Activated CD4-positive, CD25-positive, alpha-beta regulatory T cell treated with anti-CD3 and anti-CD28 coated beads, Interleukin-2, amount 50 U/mL, for 16 hours (primary cell): Measurements from ENCODE around the gene GABRB1.

Experiments used
- DNase-seq: peaks from one replicate; pipeline ENCODE4 v3.0.0-alpha.2; 2020; ENCODE audit warnings: low read depth, low spot score

Gene GABRB1

GRCh38 chr4:47213106-47213505 is 181.7 kb downstream of the GABRB1 start:
- no peak for DNase-seq

- DNase-seq, result no peak
Observed at GRCh38 chr4:47213539-47213938, 182.2 kb downstream of the GABRB1 start.

- DNase-seq, result no peak
Observed at GRCh38 chr4:47213971-47214370, 182.6 kb downstream of the GABRB1 start.

- DNase-seq, result no peak
Observed at GRCh38 chr4:47215759-47216158, 184.4 kb downstream of the GABRB1 start.

GRCh38 chr4:47217291-47217690 is 185.9 kb downstream of the GABRB1 start:
- DNase-seq, result no peak

- no peak for DNase-seq
Observed at GRCh38 chr4:47217884-47218283, 186.5 kb downstream of the GABRB1 start.

GRCh38 chr4:47218631-47219030 is 187.3 kb downstream of the GABRB1 start:
- no peak for DNase-seq

GRCh38 chr4:47219586-47219985 is 188.2 kb downstream of the GABRB1 start:
- no peak for DNase-seq

GRCh38 chr4:47221721-47222120 is 190.4 kb downstream of the GABRB1 start:
- no peak for DNase-seq

GRCh38 chr4:47222276-47222675 is 190.9 kb downstream of the GABRB1 start:
- no peak for DNase-seq

GRCh38 chr4:47224361-47224760 is 193.0 kb downstream of the GABRB1 start:
- no peak for DNase-seq

GRCh38 chr4:47235721-47236120 is 204.4 kb downstream of the GABRB1 start:
- no peak for DNase-seq

- no peak for DNase-seq
Observed at GRCh38 chr4:47238667-47239066, 207.3 kb downstream of the GABRB1 start.

- no peak for DNase-seq
Observed at GRCh38 chr4:47239649-47240048, 208.3 kb downstream of the GABRB1 start.

GRCh38 chr4:47251348-47252135 is 220.2 kb downstream of the GABRB1 start:
- no peak for DNase-seq

GRCh38 chr4:47263721-47264120 is 232.4 kb downstream of the GABRB1 start:
- DNase-seq, result no peak

- no peak for DNase-seq
Observed at GRCh38 chr4:47270201-47270888, 239.0 kb downstream of the GABRB1 start.

GRCh38 chr4:47271291-47271690 is 239.9 kb downstream of the GABRB1 start:
- DNase-seq, result no peak

- no peak for DNase-seq
Observed at GRCh38 chr4:47274901-47275300, 243.5 kb downstream of the GABRB1 start.

GRCh38 chr4:47275595-47275994 is 244.2 kb downstream of the GABRB1 start:
- DNase-seq, result no peak

- no peak for DNase-seq
Observed at GRCh38 chr4:47278631-47279030, 247.3 kb downstream of the GABRB1 start.

- DNase-seq, result no peak
Observed at GRCh38 chr4:47287735-47288134, 256.4 kb downstream of the GABRB1 start.

- no peak for DNase-seq
Observed at GRCh38 chr4:47289805-47290204, 258.4 kb downstream of the GABRB1 start.
